Spinal cord (tissue), 10 donors: Measurements from ENCODE around the gene BICDL1. TPM values are rescaled to one million over a fixed set of nuclear protein-coding genes. Genes with fewer than 3 reads are reported as not detected.
"Not testable (repeated sequence)": the region's sequence is repeated elsewhere in the genome, so short reads cannot be mapped to it uniquely, and the experiment has no call there.

Source experiments
- DNase-seq, 6 donors: peaks; one replicate each; pipeline versions ENCODE4 v3.0.0 to v3.0.0-alpha.2; 2013 to 2015; ENCODE audit warnings: low spot score in 6 of 6, low read depth in 4 of 6
- H3K27ac ChIP-seq: one replicate; pipeline ENCODE4 v1.5.1; 2013; ENCODE audit warnings: low read depth, low read length, control low read depth
- H3K27me3 ChIP-seq: one replicate; pipeline ENCODE4 v1.6.1; 2013; ENCODE audit warnings: low read length; ENCODE audit not compliant: control insufficient read depth, insufficient read depth
- H3K36me3 ChIP-seq: one replicate; pipeline ENCODE4 v1.6.1; 2013; ENCODE audit warnings: low read length; ENCODE audit not compliant: control insufficient read depth, insufficient read depth
- H3K4me1 ChIP-seq: one replicate; pipeline ENCODE4 v1.6.1; 2013; ENCODE audit warnings: low read length; ENCODE audit not compliant: control insufficient read depth, insufficient read depth
- H3K4me3 ChIP-seq: one replicate; pipeline ENCODE4 v1.5.1; 2013; ENCODE audit warnings: low read depth, low read length, control low read depth
- H3K9me3 ChIP-seq: one replicate; pipeline ENCODE4 v1.6.1; 2013; ENCODE audit warnings: low read length; ENCODE audit not compliant: control insufficient read depth, insufficient read depth
- WGBS: methylation state at CpG from one replicate; pipeline ENCODE4 v1.1.5; 2013; ENCODE audit warnings: missing lambda C conversion rate; ENCODE audit not compliant: insufficient coverage; 5-methylcytosine and 5-hydroxymethylcytosine counted together
- polyA plus RNA-seq, 2 donors: library from polyadenylated mRNA; unstranded; fragments of 120-200 nt; gene quantifications; one replicate each; pipeline ENCODE4 v1.2.1, GENCODE V29; 2013; ENCODE audit not compliant: insufficient read length in 2 of 2
- total RNA-seq, 2 donors: library from RNA; depleted of rRNA in 1 of 2; stranded (reverse); fragments of 120-200 nt in 1 of 2; fragments of >200 nt in 1 of 2; gene quantifications; one replicate each; pipeline versions ENCODE4 v1.2.3 to v1.2.4, GENCODE V29; 2013 to 2014
- donor health status: healthy.

The BICDL1 gene
- total and polyA plus RNA-seq, 4 donors = 11.7 to 55.1 (median 30.1) TPM

DNA sequence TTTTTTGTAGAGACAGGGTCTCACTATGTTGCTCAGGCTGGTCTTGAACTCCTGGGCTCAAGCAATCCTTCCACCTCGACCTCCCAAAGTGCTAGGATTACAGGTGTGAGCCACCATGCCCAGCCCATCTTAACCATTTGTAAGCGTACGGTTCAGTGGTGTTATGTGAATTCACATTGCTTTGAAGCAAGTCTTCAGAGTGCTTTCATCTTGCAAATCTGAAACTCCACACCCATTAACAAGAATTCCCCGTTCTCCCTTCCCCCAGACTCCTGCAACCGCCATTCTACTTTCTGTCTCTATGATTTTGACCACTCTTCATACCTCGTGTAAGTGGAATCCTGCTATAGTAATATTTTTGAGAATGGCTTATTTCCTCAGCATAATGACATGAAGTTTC, 24.9 kb upstream of the BICDL1 start:
- no peak for DNase-seq
- H3K9me3 ChIP-seq = no peaks in the 10 kb centered on the region
- no peak overlapping the region for H3K4me3 ChIP-seq
- H3K4me1 ChIP-seq = no peaks in the 10 kb centered on the region
- H3K36me3 ChIP-seq = no peaks in the 10 kb centered on the region
- no peak overlapping the region for H3K27ac ChIP-seq
- WGBS = 96% methylated on average over 3 of the region's 6 CpGs
- no peaks in the 10 kb centered on the region for H3K27me3 ChIP-seq

DNA sequence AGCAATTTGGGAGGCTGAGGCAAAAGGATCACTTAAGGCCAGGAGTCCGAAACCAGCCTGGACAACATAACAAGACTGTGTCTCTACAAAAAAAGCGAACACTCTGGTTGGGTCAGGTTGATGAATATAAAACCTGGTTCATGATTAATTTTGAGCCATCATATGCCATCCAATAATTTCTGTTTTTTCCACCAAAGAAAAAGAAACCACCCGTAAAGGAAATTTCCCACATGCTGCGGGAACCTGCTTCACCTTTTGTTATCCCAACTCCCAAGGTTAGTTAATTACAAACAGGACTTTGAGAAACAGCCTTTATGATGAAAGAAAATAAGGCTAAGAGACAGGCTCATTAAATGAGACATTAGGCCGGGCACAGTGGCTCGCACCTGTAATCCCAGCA, 24.1 kb upstream of the BICDL1 start:
- H3K9me3 ChIP-seq = no peaks in the 10 kb centered on the region
- no peak for DNase-seq
- H3K27me3 ChIP-seq = no peaks in the 10 kb centered on the region
- no peaks in the 10 kb centered on the region for H3K36me3 ChIP-seq
- no peak overlapping the region for H3K4me3 ChIP-seq
- no peaks in the 10 kb centered on the region for H3K4me1 ChIP-seq
- WGBS = 94% methylated on average over 2 of the region's 6 CpGs
- H3K27ac ChIP-seq = no peak overlapping the region

- no peak overlapping the region for H3K27ac ChIP-seq
- no peaks in the 10 kb centered on the region for H3K4me1 ChIP-seq
- DNase-seq = peak in 1 of 6 donors; percentile 6
- no peaks in the 10 kb centered on the region for H3K36me3 ChIP-seq
- WGBS = 80% methylated on average over 1 of the region's 1 CpG
- no peaks in the 10 kb centered on the region for H3K9me3 ChIP-seq
- peaks cover 11% of the 10 kb centered on the region for H3K27me3 ChIP-seq
- no peak overlapping the region for H3K4me3 ChIP-seq
Measured at GRCh38 chr12:119980242-119980641, 8.8 kb upstream of the BICDL1 start.

- H3K36me3 ChIP-seq, H3K9me3 ChIP-seq, DNase-seq, H3K4me3 ChIP-seq, H3K4me1 ChIP-seq, H3K27ac ChIP-seq: not testable (repeated sequence)
- 93% methylated on average over 6 of the region's 8 CpGs for WGBS
- H3K27me3 ChIP-seq = peaks cover 11% of the 10 kb centered on the region
Measured at GRCh38 chr12:119980702-119981101, 8.3 kb upstream of the BICDL1 start.

GRCh38 chr12:119989361-119989730, 310 bp downstream of the BICDL1 start:
- H3K4me3 ChIP-seq = peak overlapping the region; percentile 29
- peaks cover 12% of the 10 kb centered on the region for H3K27me3 ChIP-seq
- 0% methylated on average over 49 of the region's 49 CpGs for WGBS
- peaks cover 11% of the 10 kb centered on the region for H3K4me1 ChIP-seq
- DNase-seq = peak in 5 of 6 donors; percentile 26 to 91 (median 46)
- no peaks in the 10 kb centered on the region for H3K36me3 ChIP-seq
- no peaks in the 10 kb centered on the region for H3K9me3 ChIP-seq
- no peak overlapping the region for H3K27ac ChIP-seq

GRCh38 chr12:119989731-119990381, 820 bp downstream of the BICDL1 start:
- no peaks in the 10 kb centered on the region for H3K9me3 ChIP-seq
- H3K4me3 ChIP-seq = peak overlapping the region; percentile 39
- H3K27ac ChIP-seq = no peak overlapping the region
- no peaks in the 10 kb centered on the region for H3K36me3 ChIP-seq
- 0% methylated on average over 73 of the region's 79 CpGs for WGBS
- peak in 5 of 6 donors; percentile 23 to 84 (median 48) for DNase-seq
- peaks cover 11% of the 10 kb centered on the region for H3K4me1 ChIP-seq
- H3K27me3 ChIP-seq = peaks cover 12% of the 10 kb centered on the region

GRCh38 chr12:119990382-119990874, 1.4 kb downstream of the BICDL1 start:
- no peaks in the 10 kb centered on the region for H3K36me3 ChIP-seq
- H3K4me1 ChIP-seq = peaks cover 11% of the 10 kb centered on the region
- H3K27ac ChIP-seq = no peak overlapping the region
- H3K4me3 ChIP-seq = peak overlapping the region; percentile 39
- peaks cover 12% of the 10 kb centered on the region for H3K27me3 ChIP-seq
- H3K9me3 ChIP-seq = no peaks in the 10 kb centered on the region
- WGBS = 45% methylated on average over 2 of the region's 12 CpGs
- peak in 2 of 6 donors; percentile 5 to 35 for DNase-seq

DNA sequence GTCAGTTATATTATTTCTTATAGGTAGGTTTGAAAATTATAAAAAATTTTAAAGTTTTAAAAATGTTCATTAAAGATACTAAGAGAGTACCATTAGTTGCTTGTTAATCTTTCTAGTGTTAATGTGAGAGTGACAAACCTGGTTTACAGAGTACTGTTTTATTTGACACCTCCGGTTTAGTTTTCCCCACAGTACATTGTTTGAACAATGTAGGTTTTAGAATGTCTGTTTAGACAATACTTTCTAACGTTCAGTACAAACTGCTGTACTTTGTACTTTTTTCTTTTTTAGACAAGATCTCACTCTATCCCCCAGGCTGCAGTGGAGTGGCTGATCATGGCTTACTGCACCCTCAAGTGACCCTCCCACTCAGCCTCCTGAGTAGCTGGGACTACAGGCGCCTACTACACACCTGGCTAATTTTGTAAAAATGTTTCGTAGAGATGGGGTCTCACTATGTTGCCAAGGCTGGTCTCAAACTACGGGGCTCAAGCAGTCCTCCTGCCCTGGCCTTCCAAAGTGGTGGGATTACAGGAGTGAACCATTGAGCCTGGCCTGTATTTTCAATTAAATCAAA, 3.2 kb downstream of the BICDL1 start:
- no peak for DNase-seq
- Histone ChIP-seq H3K4me1 (peaks cover 11% of the 10 kb centered on the region), H3K27ac (no peak overlapping the region), H3K9me3 (no peaks in the 10 kb centered on the region), H3K27me3 (peaks cover 3% of the 10 kb centered on the region), H3K4me3 (no peak overlapping the region), H3K36me3 (no peaks in the 10 kb centered on the region)
- WGBS = no CpG with 5 or more reads among the region's 5 CpGs

- Histone ChIP-seq H3K9me3 (no peaks in the 10 kb centered on the region), H3K4me3 (no peak overlapping the region), H3K27me3 (peaks cover 2% of the 10 kb centered on the region), H3K4me1 (peaks cover 4% of the 10 kb centered on the region), H3K36me3 (no peaks in the 10 kb centered on the region), H3K27ac (no peak overlapping the region)
- no peak for DNase-seq
- no CpG with 5 or more reads among the region's 3 CpGs for WGBS
Measured at GRCh38 chr12:119994892-119995658, 6.0 kb downstream of the BICDL1 start.
